ENCODE data around the gene SORCS2.

Gene SORCS2

DNA sequence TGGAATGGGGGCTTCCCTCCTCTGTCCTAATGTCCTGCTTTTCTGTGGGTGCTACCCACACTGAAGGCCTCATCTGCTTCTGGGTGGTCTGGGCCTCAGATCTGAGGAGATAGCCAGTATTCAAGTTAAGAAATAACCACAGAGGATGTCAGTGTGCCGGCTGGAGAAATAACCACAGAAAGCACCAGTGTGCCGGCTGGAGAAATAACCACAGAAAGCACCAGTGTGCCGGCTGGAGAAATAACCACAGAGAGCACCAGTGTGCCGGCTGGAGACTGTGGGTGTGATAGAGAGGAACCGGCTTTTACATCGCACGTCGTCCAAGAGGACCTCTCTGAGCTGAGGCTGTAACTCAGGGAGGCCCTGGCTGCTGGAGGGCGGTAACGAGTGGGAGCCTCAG lies 308.1 kb downstream of the SORCS2 start:
- DNase-seq = no peak

- no peak for DNase-seq
Measured at GRCh38 chr4:7501314-7501713, 309.0 kb downstream of the SORCS2 start.

DNA sequence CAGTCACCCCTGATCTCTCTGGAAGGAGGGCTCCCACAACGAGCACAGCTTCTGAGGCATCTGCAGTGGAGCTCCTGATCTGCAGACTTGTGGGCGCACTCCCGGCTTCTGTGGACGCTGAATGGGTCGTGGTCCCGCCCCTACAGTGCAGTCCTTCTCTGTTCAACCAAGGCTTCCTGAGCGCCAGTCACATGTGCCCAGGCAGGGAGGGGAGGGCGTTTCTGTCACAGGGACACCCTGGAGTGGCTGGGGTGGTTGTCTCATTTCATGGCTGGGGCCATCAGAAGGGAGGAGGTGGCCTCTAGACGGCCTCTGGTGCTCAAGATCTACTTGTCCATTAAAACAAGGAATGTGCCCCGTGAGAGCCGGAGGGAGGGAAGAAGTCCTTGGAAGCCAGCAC lies 309.5 kb downstream of the SORCS2 start:
- no peak for DNase-seq

- no peak for DNase-seq
Measured at GRCh38 chr4:7503559-7504249, 311.4 kb downstream of the SORCS2 start.

GRCh38 chr4:7505116-7505900 lies 313.0 kb downstream of the SORCS2 start:
- DNase-seq = no peak

DNA sequence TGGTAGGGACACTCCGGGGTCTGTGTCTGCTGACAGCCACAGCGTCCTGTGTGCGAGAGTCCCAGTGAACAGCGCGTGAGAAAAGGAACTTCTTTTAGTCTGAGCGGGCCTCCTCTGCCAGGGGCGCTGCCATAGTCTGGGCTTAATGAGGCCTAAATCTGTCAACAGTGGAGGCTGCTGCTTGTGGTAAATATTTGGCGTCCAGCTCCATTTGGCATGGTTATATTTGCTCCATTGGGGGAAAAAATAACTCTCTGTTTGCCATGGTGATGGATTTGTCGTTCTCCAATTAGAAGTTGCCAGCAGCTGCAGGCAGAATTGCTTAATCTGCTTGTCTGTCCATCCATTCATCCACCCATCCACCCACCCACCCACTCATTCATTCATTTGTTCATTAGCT lies 313.8 kb downstream of the SORCS2 start:
- no peak for DNase-seq

DNA sequence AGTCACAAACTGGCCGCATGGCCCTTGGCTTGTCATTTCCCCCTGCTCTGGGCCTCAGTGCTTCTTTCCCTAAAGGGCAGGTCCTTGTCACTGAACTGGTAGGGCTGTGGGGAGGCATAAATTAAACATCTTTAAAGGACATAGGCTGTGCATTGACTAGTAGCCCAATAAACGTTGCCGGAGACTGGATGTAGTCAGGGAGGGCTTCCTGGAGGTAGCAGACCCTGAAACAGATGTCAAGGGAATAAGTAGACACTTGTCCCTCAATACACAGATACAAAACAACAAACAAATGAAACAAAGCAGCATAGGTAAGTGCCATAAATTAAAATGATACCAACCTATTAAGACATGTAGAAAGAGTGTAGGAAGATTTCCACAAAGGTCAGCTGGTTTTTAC lies 314.2 kb downstream of the SORCS2 start:
- no peak for DNase-seq

GRCh38 chr4:7507381-7507780 lies 315.0 kb downstream of the SORCS2 start:
- DNase-seq = no peak

- no peak for DNase-seq
Measured at GRCh38 chr4:7510066-7510465, 317.7 kb downstream of the SORCS2 start.

DNA sequence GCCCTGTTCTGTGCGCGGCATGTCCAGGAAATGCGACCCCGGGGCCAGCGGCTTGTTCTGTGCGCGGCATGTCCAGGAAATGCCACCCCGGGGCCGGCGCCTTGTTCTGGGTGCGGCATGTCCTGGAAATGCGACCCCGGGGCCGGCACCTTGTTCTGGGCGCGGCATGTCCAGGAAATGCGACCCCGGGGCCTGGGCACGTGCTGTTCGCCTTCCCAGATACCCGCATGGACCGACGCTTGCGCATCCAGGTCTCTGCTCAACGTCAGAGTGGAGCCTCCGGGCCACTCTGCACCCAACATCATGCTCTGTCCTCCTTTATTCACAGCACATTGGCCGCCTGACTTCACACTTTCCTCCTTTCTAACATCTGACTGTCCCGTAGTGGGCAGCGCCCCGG lies 318.2 kb downstream of the SORCS2 start:
- DNase-seq = no peak

DNA sequence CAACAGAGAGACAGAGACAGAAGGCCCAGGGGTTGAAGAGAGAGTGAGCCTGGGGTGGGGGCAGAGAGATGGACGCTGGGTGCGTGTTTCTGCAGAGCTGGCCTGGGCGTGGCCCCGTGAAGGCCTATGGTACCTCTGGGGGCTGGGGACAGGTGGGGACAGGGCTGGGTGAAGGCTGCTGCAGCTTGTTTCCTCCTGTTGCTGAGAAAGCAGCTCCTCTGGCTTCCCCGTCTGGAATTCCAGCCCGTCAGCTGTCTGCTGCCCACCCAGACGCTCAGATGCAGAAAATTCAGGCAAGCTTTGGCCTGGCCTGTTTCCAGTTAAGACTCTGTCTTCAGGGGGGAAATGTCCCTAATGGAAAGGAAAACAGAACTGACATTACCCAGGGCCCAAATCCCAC lies 319.2 kb downstream of the SORCS2 start:
- DNase-seq = no peak

- DNase-seq = no peak
Measured at GRCh38 chr4:7512428-7512827, 320.1 kb downstream of the SORCS2 start.

DNA sequence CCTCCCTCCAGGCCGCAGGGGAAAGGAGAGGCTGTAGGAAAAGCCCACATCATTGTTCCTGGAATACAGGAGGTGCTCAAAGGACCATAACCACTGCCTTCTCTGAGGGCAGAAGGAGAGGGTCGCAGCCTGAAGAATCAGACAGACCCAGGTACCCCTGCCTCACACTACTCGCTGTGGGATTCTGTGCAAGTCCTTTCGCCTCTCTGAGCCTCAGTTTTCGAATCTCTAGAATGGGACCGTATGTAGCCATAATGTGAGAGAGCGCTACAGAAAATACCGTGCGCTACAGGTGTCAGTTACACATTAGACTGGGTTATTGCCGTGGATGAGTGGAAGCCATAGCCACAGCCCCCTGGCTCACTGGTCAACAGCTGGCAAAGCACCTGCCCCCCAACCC lies 320.6 kb downstream of the SORCS2 start:
- no peak for DNase-seq

- DNase-seq = no peak
Measured at GRCh38 chr4:7513671-7514070, 321.3 kb downstream of the SORCS2 start.

- no peak for DNase-seq
Measured at GRCh38 chr4:7514281-7514680, 321.9 kb downstream of the SORCS2 start.

DNA sequence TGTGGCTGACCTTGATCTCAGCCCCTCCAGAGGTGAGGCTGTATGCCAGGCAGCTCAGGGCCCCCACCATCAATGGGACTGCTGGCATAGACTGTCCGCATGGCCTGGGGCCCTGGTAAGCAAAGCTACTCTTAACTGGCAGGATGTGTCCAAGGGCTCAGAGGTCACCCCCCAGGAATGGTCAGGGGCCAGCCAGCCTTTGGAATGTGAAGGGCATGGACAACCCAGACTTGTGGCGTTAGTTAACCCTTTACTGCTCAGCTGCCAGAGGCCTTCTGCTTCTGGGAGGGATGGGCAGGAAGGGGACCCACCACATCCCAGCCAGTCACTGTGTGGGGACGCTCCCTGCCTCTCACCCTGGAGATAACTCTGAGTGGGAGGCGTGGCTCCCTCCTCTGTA lies 322.5 kb downstream of the SORCS2 start:
- DNase-seq = no peak

GRCh38 chr4:7515390-7515902 lies 323.1 kb downstream of the SORCS2 start:
- no peak for DNase-seq

- no peak for DNase-seq
Measured at GRCh38 chr4:7516096-7516772, 323.9 kb downstream of the SORCS2 start.

DNA sequence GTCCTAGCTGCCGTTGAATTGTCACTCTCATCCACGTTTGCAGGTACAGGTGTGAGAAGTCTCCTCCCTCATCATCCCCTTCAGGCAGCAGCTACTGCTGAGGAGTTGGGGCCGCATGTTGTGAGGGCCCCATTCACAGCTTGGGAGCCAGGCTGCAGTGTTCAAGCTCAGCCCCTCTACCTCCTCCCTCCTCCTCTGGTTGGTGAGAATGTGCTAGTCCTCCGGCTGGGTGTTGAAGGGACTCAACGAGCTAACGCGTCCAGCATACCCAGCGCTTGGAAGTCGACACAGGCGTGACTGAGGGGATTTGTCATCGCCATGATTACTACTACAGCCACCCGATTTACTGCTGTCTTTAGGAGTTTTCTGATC lies 324.4 kb downstream of the SORCS2 start:
- DNase-seq = no peak

GRCh38 chr4:7518871-7519637 lies 326.7 kb downstream of the SORCS2 start:
- no peak for DNase-seq

GRCh38 chr4:7519638-7520376 lies 327.5 kb downstream of the SORCS2 start:
- no peak for DNase-seq

DNA sequence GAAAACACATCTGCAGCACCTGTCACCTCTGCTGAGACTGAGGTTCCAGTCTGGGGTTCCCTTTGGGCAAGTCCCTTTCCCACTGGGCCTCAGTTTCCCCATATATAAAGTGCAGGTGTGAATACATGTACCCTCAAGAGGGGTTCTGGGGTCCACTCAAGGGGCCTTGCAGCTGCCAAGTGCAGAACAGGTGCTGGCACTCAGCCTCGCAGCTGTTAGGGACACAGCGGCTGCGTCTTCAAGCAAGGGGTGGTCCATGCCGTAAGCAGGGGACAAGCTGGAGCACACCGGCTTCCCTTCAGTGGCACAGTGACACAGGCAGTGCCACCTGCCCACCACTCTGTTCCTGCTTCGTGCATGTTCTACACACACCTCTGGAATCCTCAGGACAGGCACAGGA lies 329.3 kb downstream of the SORCS2 start:
- no peak for DNase-seq

All from CD4-positive, alpha-beta T cell treated with Interleukin-17A for 4 hours (primary cell).